HG03103 (cell line): ENCODE data around the gene SIAH1.
A peak's percentile ranks its signal among the peaks of the same experiment; 100 is the strongest.
"Not testable (repeated sequence)": the region's sequence is repeated elsewhere in the genome, so short reads cannot be mapped to it uniquely, and the experiment has no call there.

Experiments used
- ATAC-seq: cut with Tn5 transposase; IDR thresholded peaks from one replicate; pipeline ENCODE4 v1.9.1; 2021; ENCODE audit warnings: low read depth; ENCODE audit not compliant: unreplicated experiment

The SIAH1 gene, protein sequence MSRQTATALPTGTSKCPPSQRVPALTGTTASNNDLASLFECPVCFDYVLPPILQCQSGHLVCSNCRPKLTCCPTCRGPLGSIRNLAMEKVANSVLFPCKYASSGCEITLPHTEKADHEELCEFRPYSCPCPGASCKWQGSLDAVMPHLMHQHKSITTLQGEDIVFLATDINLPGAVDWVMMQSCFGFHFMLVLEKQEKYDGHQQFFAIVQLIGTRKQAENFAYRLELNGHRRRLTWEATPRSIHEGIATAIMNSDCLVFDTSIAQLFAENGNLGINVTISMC

DNA sequence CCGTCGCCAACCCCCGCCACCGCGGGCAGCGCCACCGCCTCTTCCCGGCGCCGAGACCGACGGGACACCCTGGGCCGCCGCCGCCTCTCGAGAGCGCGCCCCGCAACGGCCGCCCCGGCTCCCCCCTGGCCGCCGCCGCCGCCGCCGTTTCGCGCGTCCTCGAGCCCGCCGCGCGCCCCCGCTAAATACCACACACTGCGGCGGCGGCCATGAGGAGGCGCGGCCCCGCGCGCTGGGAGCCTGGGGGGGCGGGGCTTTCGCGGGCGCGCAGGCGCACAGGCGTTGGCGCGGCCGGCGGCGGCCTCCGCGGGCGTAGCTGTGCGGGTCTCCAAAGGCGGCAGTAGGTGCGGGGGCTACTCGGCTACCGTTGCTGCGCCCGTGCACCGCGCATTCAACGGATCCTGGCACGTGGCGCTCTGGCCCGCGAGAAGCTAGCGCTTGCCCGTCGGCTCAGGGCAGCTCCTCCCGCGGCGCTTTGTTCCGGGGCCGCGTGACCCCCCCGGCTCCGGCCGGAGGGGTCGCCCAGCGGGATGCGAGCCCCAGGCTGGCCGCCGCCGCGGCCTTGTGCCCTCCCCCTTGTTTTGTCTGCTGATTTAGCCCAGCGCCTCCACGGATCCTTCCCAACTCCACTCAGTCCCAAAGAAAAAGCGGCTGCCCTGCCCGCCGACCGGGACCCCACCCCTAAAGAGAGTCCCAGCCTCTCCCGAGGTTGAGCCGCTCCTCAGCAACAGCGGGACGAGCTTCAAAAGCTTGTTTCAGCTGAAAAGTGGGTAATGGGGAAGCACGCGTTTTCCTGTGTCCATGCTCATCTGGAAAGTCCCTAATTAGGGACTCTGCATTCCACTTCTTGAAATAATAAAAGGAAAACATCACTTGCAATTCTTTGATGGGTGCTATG, at the start of gene SIAH1:
SIAH1 (minus strand) TSS at position 161 of the 898 bp plus-strand sequence. CDS start 22,985 bp downstream, outside the sequence.
- ATAC-seq = peak; percentile 73

DNA sequence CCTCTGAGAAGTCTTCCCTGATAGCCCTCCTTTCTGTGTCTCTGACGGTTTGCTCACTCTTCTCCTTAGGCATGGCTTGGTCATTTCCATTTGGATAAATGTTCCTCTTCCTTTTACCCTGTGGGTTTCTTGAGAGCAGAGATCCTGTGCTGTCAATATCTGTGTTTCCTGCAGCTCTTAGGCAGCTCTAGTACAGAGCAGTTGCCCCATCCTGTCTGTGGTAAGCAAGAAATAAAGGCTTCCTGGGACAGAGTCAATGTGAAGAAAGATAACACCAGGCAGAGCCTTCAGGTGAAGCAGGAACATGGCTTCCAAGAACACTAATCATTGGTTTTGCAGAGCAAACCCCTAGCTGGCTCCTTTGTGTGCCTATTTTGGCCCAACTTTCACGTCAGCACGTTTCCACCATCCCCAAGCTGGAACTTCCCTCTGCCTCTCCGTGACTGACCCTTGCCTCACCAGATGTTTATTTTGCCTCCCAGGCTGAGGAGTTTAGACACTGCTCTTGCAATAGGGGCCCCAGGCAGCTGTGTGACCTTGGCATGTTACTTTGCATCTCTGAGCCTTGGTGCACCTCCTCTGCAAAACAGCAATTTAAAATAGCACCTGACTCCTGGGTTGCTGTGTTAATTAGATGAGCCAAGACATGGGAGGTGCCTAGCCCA, 49.6 kb upstream of the SIAH1 start:
- no peak for ATAC-seq

DNA sequence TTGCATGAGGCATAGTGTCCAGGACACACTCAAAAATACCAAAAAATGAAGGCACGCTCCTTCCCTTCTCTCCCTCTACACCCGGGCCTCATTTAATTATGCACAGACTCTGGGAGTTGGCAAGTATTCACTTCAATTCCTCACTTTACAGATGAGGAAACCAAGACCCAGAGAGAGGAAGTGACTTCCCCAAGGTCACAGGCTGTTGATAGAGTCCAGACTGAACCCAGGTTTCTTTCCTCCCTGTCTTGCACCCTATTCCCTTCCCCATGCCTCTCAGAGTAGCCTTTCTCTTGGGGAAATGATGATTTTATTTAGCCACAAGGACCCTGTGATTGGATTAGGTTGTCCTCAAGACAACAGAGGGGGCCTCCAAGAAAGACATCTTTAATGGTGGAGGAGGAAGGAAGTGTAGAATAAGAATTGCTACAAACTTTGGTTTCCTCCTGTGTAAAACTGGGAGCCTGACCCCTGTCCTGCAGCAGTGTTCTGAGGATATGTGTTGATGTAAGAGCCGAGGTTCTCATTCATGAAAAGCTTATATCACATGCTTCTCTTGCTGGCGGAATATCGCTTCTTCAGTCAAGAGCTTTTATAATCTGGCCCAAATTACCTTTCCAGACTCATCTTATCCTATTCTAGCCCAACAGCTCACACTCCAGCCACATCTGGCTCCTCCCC, 48.8 kb upstream of the SIAH1 start:
- no peak for ATAC-seq

DNA sequence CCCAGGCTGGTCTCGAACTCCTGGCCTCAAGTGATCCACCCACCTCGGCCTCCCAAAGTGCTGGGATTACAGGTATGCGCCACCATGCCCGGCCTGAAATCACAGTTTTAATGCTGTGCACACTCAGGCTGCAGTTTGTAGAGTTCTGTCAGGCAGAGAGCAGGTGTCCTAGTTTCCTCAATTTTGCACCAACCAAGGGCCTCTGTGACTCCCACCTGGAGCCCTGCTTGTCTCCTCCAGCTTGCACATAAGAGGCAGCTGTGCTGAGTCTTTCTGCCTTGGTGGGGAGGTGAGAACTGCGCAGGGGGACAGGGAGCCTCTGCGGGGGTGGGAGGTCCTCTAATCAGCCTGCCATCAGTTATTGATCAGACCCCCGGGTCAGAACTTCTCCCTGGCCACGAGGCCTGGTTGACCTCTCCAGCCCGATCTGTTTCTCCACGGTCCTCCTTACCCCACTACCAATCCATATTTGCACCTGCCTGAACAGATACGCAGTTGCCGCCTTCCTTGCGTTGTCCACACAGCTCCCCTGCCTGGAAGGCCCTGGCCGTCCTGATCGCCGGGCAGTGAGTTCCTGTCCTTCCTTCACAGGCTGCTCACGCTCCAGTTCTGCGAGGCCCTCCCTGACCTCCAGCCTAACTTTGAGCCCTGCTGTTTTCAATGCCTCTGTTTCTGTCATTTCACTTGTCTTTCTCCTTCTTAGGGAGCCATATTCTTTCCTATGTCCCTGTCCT, 48.1 kb upstream of the SIAH1 start:
- no peak for ATAC-seq

DNA sequence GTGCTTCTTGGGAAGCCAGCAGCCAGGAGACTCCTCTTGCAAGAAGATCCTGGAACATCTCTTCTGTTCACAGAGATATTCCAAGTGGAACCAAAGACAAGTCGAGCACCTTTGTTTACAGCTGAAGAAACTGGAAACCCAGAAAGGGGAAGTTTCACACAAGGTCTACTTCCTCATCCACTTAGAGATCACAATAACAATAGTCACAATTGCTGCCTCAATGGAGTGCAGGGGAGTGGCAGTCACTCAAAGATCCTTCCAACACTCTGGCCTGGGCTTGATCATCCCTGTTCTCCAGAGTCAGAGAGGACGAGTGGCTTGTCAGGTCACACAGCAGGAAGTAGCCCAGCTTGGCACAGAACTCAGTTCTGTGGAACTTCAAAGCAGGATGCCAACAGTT, 46.9 kb upstream of the SIAH1 start:
- ATAC-seq = peak; percentile 77

DNA sequence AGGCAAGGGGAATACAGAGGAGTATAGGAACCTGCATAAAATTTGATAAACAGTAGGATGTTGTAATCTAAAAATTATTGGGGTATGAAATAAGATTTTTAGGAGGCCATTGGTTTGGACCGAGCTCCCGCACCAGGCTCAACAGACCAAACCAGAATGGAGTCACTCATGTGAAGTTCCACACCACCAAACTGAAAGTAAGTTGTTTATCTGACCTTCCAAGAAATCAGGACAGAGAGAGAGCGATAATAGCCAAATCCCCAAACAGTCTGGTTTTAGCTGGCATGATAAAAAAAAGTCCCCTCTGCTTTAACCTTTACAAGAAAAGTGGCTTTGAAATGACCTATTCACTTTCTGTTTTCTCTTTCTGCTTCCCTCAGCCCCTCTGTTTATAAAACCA, 45.7 kb upstream of the SIAH1 start:
- no peak for ATAC-seq

DNA sequence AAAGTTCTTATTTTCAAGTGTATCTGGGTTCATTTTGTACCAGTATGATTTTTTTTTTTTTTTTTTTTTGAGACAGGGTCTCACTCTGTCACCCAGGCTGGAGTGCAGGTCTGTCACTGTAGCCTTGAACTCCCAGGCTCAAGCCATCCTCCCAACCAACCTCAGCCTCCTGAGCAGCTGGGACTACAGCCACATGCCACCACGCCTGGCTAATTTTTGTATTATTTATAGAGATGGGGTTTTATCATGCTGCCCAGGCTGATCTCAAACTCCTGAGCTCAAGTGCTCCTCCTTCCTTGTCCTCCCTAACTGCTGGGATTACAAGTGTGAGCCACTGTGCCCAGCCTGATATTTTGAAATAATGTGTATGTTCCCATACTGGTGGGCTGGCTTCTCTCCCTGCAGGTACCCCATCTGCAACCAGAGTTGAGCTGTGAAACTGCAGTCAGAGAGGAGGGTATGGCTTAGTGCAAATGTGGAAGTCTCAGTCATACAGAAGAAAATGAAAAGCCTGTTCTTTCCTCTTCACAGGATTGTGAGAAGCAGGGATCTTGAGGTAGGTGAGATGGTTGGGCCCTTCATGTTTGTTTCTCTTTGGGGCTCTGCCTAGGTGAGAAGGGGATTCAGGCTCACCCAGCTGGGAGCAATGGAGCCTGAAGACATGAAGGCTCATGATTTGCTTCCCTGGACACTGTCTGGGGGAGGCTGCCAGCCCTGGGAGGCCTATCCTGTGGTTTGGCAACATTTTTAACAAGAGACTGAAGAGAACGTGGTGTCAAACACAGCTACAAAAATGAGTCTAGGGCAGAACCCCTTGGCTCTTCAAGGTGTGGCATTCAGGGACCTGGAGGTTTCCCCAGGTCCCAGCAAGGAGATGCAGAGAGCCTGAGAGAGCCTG, 41.3 kb upstream of the SIAH1 start:
- no peak for ATAC-seq

DNA sequence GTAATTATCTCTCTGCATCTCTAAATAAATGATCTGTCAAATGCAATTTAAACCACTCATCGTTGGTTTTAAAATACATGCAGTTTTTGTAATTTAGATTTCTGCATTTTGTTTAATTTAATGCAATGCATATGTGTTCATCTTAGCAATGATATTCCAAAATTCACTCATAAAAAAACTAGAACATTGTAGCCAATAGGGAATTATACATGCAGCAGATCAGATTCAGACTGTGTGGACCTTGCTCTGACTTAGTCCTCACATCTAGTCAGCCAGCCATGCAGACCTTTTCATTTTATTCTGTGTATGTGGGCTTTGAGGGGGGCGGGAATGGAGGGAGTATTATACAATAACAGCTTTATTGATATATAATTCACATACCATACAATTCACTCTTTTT, 37.3 kb upstream of the SIAH1 start:
- no peak for ATAC-seq

DNA sequence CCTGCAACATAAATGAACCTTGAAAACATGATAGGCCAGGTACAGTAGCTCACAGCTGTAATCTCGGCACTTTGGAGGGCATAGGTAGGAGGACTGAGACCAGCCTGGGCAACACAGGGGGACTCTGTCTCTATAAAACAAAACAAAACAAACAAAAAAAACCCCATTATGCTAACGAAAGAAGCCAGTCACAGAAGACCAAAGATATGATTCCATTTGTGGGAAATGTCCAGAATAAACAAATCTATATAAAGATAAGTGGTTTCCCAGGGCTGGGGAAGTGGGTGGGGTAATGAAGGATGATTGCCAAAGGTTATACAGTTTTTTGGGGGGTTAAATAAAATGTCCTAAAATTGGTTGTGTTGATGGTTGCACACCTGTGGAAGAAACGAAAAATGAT, 36.5 kb upstream of the SIAH1 start:
- ATAC-seq = no peak

DNA sequence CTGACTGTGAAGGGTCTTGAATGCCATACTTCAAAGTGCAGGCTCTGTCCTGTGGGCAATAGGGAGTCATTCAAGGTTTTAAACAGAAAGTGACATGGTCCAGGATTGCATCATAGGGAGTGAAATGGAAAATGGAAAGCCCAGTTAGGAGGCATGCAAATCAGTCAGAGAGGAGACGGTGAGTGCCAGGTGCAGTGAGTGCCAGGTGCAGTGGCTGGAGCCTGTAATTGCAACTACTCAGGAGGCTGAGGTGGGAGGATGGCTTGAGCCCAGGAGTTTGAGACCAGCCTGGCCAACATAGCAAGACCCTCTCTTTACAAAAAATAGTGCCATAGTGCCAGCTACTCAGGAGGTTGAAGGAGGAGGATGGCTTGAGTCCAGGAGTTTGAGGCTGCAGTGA, 35.2 kb upstream of the SIAH1 start:
- ATAC-seq = no peak

DNA sequence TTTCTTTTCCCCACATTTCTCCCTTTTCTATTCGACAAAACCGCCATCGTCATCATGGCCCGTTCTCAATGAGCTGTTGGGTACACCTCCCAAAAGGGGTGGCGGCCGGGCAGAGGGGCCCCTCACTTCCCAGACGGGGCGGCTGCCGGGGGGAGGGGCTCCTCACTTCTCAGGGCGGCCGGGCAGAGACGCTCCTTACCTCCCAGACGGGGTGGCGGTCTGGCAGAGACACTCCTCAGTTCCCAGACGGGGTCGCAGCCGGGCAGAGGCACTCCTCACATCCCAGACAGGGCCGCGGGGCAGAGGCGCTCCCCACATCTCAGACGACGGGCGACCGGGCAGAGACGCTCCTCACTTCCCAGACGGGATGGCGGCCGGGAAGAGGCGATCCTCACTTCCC, 31.4 kb upstream of the SIAH1 start:
- not testable (repeated sequence) for ATAC-seq

DNA sequence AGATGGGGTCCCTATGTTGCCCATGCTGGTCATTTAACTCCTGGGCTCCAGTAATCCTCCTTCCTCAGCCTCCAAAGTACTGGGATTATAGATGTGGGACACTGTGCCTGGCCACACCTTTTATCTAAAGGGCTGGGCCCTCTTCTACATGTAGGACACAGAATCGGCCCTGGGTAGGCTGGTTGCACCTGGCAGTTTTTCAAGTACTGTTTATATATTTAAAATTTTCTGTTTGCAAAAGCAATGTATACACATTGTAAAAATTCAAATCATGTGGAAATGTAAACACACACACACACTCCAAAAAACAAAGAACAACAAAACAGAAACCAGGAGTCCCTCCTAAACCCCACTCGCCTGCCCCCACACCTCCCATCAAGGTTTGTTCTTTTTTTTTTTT, 28.1 kb upstream of the SIAH1 start:
- no peak for ATAC-seq

DNA sequence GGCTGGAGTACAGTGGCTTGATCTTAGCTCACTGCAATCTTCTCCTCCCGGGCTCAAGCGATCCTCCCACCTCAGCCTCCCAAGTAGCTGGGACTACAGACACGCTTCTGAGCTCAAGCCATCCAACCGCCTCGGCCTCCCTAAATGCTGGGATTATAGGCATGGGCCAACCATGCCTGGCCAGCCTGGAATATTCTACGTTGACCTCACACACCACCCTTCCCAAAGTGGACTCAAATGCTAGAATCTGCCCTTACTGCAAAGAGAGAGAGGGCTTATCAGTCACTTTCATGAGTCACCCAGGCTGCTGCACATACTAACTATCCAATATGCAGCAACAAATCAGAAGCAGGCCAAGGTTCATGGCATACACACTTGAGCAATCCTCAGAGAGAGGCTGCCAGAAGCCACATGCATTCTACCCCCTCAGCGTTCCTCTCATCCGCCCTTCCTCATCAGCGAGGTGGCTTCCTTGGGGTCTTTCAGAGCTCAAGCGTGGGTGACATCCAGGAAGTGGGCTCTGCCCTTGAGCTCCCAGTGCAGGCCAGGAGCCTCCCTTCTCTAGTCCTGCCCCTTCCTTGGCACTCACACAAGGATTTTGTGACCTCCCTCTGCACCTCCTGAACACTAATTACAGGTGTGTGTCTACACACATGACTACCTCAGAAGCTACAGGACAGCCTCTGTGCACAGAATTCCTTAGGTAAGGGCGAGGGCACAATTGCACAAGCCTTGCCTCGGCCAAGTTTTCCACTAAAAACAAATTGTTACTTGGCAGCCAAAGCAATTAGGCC, 24.8 kb upstream of the SIAH1 start:
- ATAC-seq = no peak

DNA sequence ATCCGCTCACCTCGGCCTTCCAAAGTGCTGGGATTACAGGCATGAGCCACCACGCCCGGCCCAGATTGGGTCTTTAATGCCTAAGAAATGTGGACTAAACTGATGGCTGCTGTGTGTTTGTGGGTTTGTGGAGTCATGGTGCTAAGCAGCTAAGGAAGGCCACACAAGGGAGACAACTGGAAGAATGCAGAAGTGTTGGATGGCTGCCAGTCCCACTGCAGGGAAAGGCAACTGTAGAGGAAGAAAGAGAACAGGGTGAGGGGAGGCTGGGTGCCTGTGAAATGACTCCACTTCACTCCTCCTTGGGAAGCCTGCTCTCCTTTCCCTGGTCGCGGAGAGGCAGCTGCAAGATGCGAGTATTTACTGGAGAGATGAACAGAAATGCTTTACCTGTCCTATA, 23.5 kb upstream of the SIAH1 start:
- no peak for ATAC-seq

DNA sequence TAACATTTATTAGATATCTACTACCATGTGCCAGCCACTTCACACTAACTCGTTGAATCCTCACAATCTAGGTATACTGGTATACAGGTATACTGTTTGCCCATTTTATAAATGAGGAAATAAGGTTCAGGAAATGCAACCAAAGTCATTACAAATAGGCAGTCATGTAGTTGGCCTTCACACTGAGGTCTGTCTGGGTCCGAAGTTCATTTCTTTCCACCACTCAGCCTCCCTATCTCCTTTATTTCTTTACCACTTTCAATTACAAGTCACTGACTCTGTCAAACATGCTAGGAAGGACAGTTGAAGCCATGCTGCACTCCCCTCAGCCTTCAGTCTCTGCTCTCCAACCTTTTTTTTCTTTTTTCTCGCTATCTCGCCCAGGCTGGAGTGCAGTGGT, 20.7 kb upstream of the SIAH1 start:
- ATAC-seq = no peak

DNA sequence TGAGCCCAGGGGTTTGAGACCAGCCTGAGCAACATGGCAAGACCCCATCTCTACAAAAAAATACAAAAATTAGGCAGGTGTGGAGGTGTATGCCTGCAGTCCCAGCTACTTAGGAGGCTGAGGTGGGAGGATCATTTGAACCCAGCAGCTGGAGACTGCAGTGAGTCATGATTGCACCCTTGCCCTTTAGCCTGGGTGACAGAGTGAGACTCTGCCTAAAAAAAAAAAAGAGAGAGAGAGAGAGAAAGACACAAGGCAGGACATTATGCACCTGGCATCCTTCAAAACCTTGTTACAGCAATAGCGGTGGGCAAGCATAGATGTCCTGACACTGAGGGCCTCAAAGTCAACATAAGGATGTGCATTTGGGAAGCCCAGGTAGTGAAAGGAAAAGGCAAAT, 19.9 kb upstream of the SIAH1 start:
- ATAC-seq = no peak

DNA sequence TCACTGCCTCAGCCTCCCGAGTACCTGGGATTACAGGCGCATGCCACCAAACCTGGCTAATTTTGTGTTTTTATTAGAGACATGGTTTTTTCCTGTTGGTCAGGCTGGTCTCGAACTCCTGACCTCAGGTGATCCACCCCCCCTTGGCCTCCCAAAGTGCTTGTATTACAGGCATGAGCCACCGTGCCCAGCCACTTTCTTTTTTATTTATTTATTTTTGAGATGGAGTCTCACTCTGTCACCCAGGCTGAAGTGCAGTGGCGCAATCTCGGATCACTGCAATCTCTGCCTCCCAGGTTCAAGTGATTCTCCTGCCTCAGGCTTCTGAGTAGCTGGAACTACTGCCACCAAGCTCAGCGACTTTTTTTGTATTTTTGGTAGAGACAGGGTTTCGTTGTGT, 17.3 kb upstream of the SIAH1 start:
- not testable (repeated sequence) for ATAC-seq

DNA sequence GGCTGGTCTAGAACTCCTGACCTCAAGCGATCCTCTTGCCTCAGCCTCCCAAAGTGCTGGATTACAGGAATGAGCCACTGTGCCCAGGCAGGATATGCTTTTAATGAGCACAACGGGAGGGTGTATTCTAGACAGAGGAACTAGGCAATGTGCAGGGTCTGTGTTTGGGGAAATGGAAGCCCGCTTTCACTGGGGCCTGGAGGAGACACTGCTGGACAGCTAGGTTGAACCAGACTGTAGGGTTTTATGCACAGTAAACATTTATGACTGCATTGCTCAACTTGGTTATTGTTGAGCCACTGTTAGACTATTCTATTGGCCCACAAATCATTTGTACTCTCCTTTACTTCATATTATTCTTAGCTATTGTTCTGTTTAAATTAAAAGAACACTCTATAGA, 10.2 kb upstream of the SIAH1 start:
- no peak for ATAC-seq

DNA sequence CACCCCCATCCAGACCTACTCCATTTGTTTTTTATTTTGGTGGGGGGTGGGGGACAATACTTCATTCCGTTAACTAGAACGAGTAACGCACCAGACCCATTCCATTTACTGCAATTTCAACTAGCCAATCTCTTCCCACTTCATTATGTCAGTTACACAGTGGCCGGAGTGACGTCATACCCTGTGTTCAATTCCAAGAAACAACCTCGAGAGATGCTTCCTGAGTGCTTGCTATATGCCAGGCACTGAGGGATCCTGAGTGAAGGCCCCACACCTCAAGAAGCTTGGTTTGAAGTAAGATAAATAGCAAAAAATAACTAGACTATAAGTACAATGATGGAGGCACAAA, 9.1 kb upstream of the SIAH1 start:
- no peak for ATAC-seq
